PC-3 (cell line): ENCODE data around the gene ADM5. TPM values are rescaled to one million over a fixed set of nuclear protein-coding genes. Genes with fewer than 3 reads are reported as not detected.

Experiments
- ATAC-seq: fragments of 200-7000 bp; cut with Tn5 transposase; 2 replicates; pipeline ENCODE4 v1.9.1; 2020; ENCODE audit warnings: mild to moderate bottlenecking, moderate library complexity
- BruUV-seq: library from RNA; stranded (reverse); fragments of 400-500 nt; replicated peaks from 2 replicates; lab custom pipeline; 2021; lab: Mats Ljungman, UMichigan
- CTCF ChIA-PET: fragments of 300-600 bp; sonication (Branson Sonifier 250); formaldehyde crosslinking; loops from one replicate; lab custom pipeline; 2022; ENCODE audit warnings: antibody characterized with exemption; lab: Charles Lee
- POLR2A ChIA-PET: fragments of 300-600 bp; sonication (Branson Sonifier 250); formaldehyde crosslinking; loops from one replicate; lab custom pipeline; 2022; ENCODE audit warnings: antibody characterized with exemption; ENCODE audit not compliant: unreplicated experiment; lab: Charles Lee
- DNase-seq: peaks from one replicate; pipeline ENCODE4 v3.0.0-alpha.2; 2015
- H2AFZ ChIP-seq: fragments of 300-600 bp; sonication (generic); 2 replicates; pipeline ENCODE4 v1.6.0; 2016; ENCODE audit warnings: antibody characterized with exemption, low read length
- H3F3A ChIP-seq: fragments of 300-600 bp; sonication (generic); one replicate; pipeline ENCODE4 v1.6.0; 2017; ENCODE audit warnings: antibody characterized with exemption, low read length, control low read depth, mild to moderate bottlenecking; ENCODE audit not compliant: unreplicated experiment
- H3K27ac ChIP-seq: fragments of 300-600 bp; sonication (generic); 2 replicates; pipeline ENCODE4 v1.5.1; 2016; ENCODE audit warnings: mild to moderate bottlenecking, low read length
- H3K27me3 ChIP-seq: fragments of 300-600 bp; sonication (generic); 2 replicates; pipeline ENCODE4 v1.6.1; 2016; ENCODE audit warnings: low read length, mixed read lengths
- H3K36me3 ChIP-seq: fragments of 300-600 bp; sonication (generic); 2 replicates; pipeline ENCODE4 v1.6.1; 2016; ENCODE audit warnings: low read depth, mixed run types, low read length, mixed read lengths
- H3K4me1 ChIP-seq: fragments of 300-600 bp; sonication (generic); 2 replicates; pipeline ENCODE4 v1.5.1; 2016; ENCODE audit warnings: low read length; ENCODE audit not compliant: insufficient read depth
- H3K4me2 ChIP-seq: fragments of 300-600 bp; sonication (generic); 2 replicates; pipeline ENCODE4 v1.6.0; 2016; ENCODE audit warnings: low read length
- H3K4me3 ChIP-seq: fragments of 300-600 bp; sonication (generic); 2 replicates; pipeline ENCODE4 v1.5.1; 2016; ENCODE audit warnings: mild to moderate bottlenecking, low read length, mixed read lengths
- H3K79me2 ChIP-seq: fragments of 300-600 bp; sonication (generic); 2 replicates; pipeline ENCODE4 v1.6.1; 2017; ENCODE audit warnings: low read length, mixed read lengths
- H3K9ac ChIP-seq: fragments of 300-600 bp; sonication (generic); 2 replicates; pipeline ENCODE4 v1.6.0; 2016; ENCODE audit warnings: mild to moderate bottlenecking, low read length
- H3K9me2 ChIP-seq: fragments of 300-600 bp; sonication (generic); replicated peaks from 2 replicates; pipeline ENCODE4 v1.6.1; 2016; ENCODE audit warnings: mixed run types, low read length, mixed read lengths
- H3K9me3 ChIP-seq: fragments of 300-600 bp; sonication (generic); 2 replicates; pipeline ENCODE4 v1.6.1; 2016; ENCODE audit warnings: low read length, mixed read lengths
- H4K20me1 ChIP-seq: fragments of 300-600 bp; sonication (generic); 2 replicates; pipeline ENCODE4 v1.6.1; 2016; ENCODE audit warnings: low read length, mixed read lengths
- CTCF ChIP-seq: fragments of 300-600 bp; sonication (generic); conservative IDR thresholded peaks from 2 replicates; pipeline ENCODE4 v1.5.1; 2017; ENCODE audit warnings: antibody characterized with exemption, low read depth, mild to moderate bottlenecking, low read length
- EZH2 ChIP-seq: fragments of 300-600 bp; sonication (generic); IDR thresholded peaks from one replicate; pipeline ENCODE4 v1.6.1; 2017; ENCODE audit warnings: antibody characterized with exemption, mild to moderate bottlenecking, low read length; ENCODE audit not compliant: unreplicated experiment
- EZH2phosphoT487 ChIP-seq: fragments of 300-600 bp; sonication (generic); IDR thresholded peaks from 2 replicates; pipeline ENCODE4 v1.6.1; 2018; ENCODE audit warnings: mild to moderate bottlenecking, antibody characterized with exemption, low read length, borderline replicate concordance
- intact Hi-C: fragments of 100-400 bp; cut with micrococcal nuclease; formaldehyde crosslinking; loops from 2 replicates; pipeline ENCODE4 v1.9.0; 2023
- total RNA-seq: library from RNA; depleted of rRNA; stranded (reverse); fragments of >200 nt; gene quantifications from 2 replicates; pipeline ENCODE4 v1.2.3, GENCODE V29; 2014

The ADM5 gene
- total RNA-seq, 1 experiment from 2014 or later: 6.3 TPM

DNA sequence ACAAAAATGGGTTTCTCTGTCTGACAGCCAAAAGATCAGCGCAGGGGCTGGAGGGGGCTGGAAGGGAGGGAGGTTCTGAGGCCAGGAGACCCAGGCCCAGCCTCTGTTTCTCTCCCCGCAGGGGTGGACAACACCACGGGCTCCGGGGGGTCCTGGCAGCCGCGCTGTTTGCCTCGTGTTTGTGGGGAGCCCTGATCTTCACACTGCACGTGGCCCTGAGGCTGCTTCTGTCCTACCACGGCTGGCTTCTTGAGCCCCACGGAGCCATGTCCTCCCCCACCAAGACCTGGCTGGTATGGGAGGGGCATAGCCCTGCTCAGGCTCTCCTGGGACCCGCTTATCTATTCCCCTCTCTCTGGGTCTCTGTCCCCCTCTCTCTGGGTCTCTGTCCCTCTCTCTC lies 11.2 kb downstream of the ADM5 start:
- intact Hi-C loops: no loop called here
- Histone ChIP-seq H3K36me3 (no peaks in the 10 kb centered on the region), H3K4me3 (no peak overlapping the region), H3K27ac (no peak overlapping the region), H3K9me3 (no peaks in the 10 kb centered on the region), H3K9me2 (no peaks in the 10 kb centered on the region), H3K79me2 (no peaks in the 10 kb centered on the region), H3K4me2 (no peak overlapping the region), H3K4me1 (no peaks in the 10 kb centered on the region), H2AFZ (no peak overlapping the region), H4K20me1 (no peaks in the 10 kb centered on the region), H3K27me3 (no peaks in the 10 kb centered on the region), H3F3A (no peaks in the 10 kb centered on the region), H3K9ac (no peak overlapping the region)
- no TSS peak for BruUV-seq
- no peak for TF ChIP-seq EZH2phosphoT487
- no peak for TF ChIP-seq EZH2
- TF ChIP-seq CTCF: no peak
- ChIA-PET POLR2A (no interaction called here), CTCF (no interaction called here)
- ATAC-seq: no peak
- DNase-seq: no peak

GRCh38 chr19:49701271-49701786 lies 11.9 kb downstream of the ADM5 start:
- intact Hi-C loops: no loop called here
- Histone ChIP-seq H3K9me3 (no peaks in the 10 kb centered on the region), H3K4me1 (no peaks in the 10 kb centered on the region), H4K20me1 (no peaks in the 10 kb centered on the region), H3K27ac (no peak overlapping the region), H3K9ac (no peak overlapping the region), H3K4me2 (no peak overlapping the region), H3K36me3 (no peaks in the 10 kb centered on the region), H2AFZ (no peak overlapping the region), H3K79me2 (no peaks in the 10 kb centered on the region), H3F3A (no peaks in the 10 kb centered on the region), H3K4me3 (no peak overlapping the region), H3K27me3 (no peaks in the 10 kb centered on the region), H3K9me2 (no peaks in the 10 kb centered on the region)
- no TSS peak for BruUV-seq
- DNase-seq (no peak), ATAC-seq (no peak)
- ChIA-PET POLR2A (no interaction called here), CTCF (no interaction called here)
- TF ChIP-seq EZH2phosphoT487 (no peak), EZH2 (no peak), CTCF (no peak)

DNA sequence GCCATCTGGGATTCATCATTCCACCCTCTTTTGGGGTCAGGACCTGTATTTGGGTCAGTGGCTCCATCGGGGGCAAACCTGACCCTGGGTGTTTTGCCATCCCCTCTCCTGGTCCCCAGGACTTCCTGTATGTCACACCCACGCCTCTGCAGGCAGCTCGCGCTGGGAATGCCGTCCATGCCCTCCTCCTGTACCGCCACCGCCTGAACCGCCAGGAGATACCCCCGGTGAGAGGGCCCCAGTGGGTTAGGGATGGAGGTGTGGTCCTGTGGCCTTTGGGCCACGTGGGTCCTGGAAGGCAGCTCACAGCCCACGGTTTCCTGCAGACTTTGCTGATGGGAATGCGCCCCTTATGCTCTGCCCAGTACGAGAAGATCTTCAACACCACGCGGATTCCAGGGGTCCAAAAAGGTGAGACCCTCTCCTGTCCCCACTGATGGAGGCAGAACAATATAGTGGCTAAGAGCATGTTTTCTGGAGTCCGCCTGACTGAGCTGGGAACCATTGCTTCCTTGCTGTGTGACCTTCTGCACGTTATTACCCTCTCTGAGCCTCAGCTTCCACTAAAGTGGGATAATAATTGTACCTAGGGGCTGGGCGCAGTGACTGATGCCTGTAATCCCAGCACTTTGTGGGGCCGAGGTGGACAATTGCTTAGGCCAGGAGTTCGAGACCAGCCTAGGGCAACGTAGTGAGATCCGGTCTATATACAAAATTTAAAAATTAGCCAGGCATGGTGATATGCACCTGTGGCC lies 15.7 kb downstream of the ADM5 start:
- H3K4me2 ChIP-seq: no peak overlapping the region
- intact Hi-C loops: no loop called here
- ATAC-seq: no peak
- H3F3A ChIP-seq: no peaks in the 10 kb centered on the region
- H3K9me2 ChIP-seq: no peaks in the 10 kb centered on the region
- TF ChIP-seq EZH2: no peak
- no peak for TF ChIP-seq EZH2phosphoT487
- no peak for TF ChIP-seq CTCF
- ChIA-PET CTCF (no interaction called here), POLR2A (no interaction called here)
- no peaks in the 10 kb centered on the region for H4K20me1 ChIP-seq
- H3K9ac ChIP-seq: no peak overlapping the region
- H2AFZ ChIP-seq: no peak overlapping the region
- no peak for DNase-seq
- H3K27ac ChIP-seq: no peak overlapping the region
- no peaks in the 10 kb centered on the region for H3K9me3 ChIP-seq
- H3K4me1 ChIP-seq: no peaks in the 10 kb centered on the region
- no peaks in the 10 kb centered on the region for H3K79me2 ChIP-seq
- no peaks in the 10 kb centered on the region for H3K36me3 ChIP-seq
- H3K27me3 ChIP-seq: no peaks in the 10 kb centered on the region
- BruUV-seq: no TSS peak
- no peak overlapping the region for H3K4me3 ChIP-seq
